GM12878 (cell line): ENCODE measurements around the gene TRAPPC4. TPM values are rescaled to one million over a fixed set of nuclear protein-coding genes. Genes with fewer than 3 reads are reported as not detected.

ENCODE experiments used
- ASH2L ChIP-seq: fragments of 300-600, 200-600 bp; sonication (generic); IDR thresholded peaks from 2 replicates; pipeline ENCODE4 v1.6.1; 2017; ENCODE audit warnings: low read depth, mild to moderate bottlenecking, borderline replicate concordance
- ATF2 ChIP-seq: IDR thresholded peaks from 2 replicates; pipeline ENCODE4 v1.6.1; 2012; ENCODE audit warnings: low read length, inconsistent platforms
- E2F4 ChIP-seq: IDR thresholded peaks from 2 replicates; pipeline ENCODE4 v1.6.1; 2012; ENCODE audit warnings: low read depth, low read length, improper control_type of control experiment
- ELK1 ChIP-seq: IDR thresholded peaks from 2 replicates; pipeline ENCODE4 v1.6.1; 2012; ENCODE audit warnings: low read depth, low read length, improper control_type of control experiment
- GABPA ChIP-seq: IDR thresholded peaks from 2 replicates; pipeline ENCODE4 v1.6.1; 2014; ENCODE audit warnings: antibody characterized with exemption, low read depth, mild to moderate bottlenecking, inconsistent platforms
- GATAD2B ChIP-seq: fragments of 450-650 bp; conservative IDR thresholded peaks from 2 replicates; pipeline ENCODE4 v1.6.1; 2017; ENCODE audit warnings: low read depth, mild to moderate bottlenecking, moderate library complexity
- NFYA ChIP-seq: IDR thresholded peaks from 2 replicates; pipeline ENCODE4 v1.6.1; 2011; ENCODE audit warnings: low read depth, mild to moderate bottlenecking, low read length, improper control_type of control experiment, borderline replicate concordance
- POU2F2 ChIP-seq: IDR thresholded peaks from 3 replicates; pipeline ENCODE4 v1.6.1; 2011; ENCODE audit warnings: low read depth, mild to moderate bottlenecking, low read length, borderline replicate concordance
- RCOR1 ChIP-seq: conservative IDR thresholded peaks from 2 replicates; pipeline ENCODE4 v1.6.1; 2012; ENCODE audit warnings: low read depth, low read length, improper control_type of control experiment
- SMARCA5 ChIP-seq: fragments of 450-650 bp; IDR thresholded peaks from 2 replicates; pipeline ENCODE4 v1.6.1; 2017; ENCODE audit warnings: mild to moderate bottlenecking
- SP1 ChIP-seq: IDR thresholded peaks from one replicate; pipeline ENCODE4 v1.6.1; 2011; ENCODE audit warnings: low read depth, low read length
- YBX1 ChIP-seq: fragments of 450-650 bp; IDR thresholded peaks from 2 replicates; pipeline ENCODE4 v1.6.1; 2016; ENCODE audit warnings: antibody characterized with exemption
- ZBTB11 ChIP-seq: fragments of 450-650 bp; formaldehyde crosslinking; IDR thresholded peaks from 2 replicates; pipeline ENCODE4 v1.5.0; 2022; ENCODE audit warnings: mild to moderate bottlenecking, missing genetic modification characterization
- ZBTB40 ChIP-seq: fragments of 450-650 bp; IDR thresholded peaks from 2 replicates; pipeline ENCODE4 v1.6.1; 2016; ENCODE audit warnings: mild to moderate bottlenecking, moderate library complexity, borderline replicate concordance
- ZNF622 ChIP-seq: fragments of 450-650 bp; IDR thresholded peaks from 2 replicates; pipeline ENCODE4 v1.6.1; 2017; ENCODE audit warnings: mild to moderate bottlenecking, inconsistent platforms
- polyA plus RNA-seq, 11 experiments: library from polyadenylated mRNA; depleted of rRNA in 4 of 11; unstranded in 6 of 11; stranded (reverse) in 5 of 11; fragments of >200 nt; fragmentation: Nextera tagmentation in 4 of 11; fragmentation: Illumina TruSeq in 1 of 11; extraction: Ambion mirVana in 4 of 11; extraction: Trizol in 1 of 11; gene quantifications; 1 replicate in 1 of 11; 2 replicates in 10 of 11; pipeline versions ENCODE4 v1.2.1 to v1.2.3, GENCODE V29; 2011 to 2016; ENCODE audit warnings: inconsistent platforms in 2 of 11, missing spikeins in 2 of 11, low read depth in 1 of 11
- total RNA-seq, 4 experiments: library from RNA; depleted of rRNA in 3 of 4; stranded (reverse); fragments of >200 nt in 3 of 4; fragmentation: Illumina TruSeq in 1 of 4; extraction: Trizol in 1 of 4; gene quantifications; 2 replicates each; pipeline versions ENCODE4 v1.2.1 to v1.2.3, GENCODE V29; 2013 to 2021

Gene TRAPPC4
- total and polyA plus RNA-seq, 10 of the 15 experiments (the other 5 are each of a cell fraction or from before 2014, with no cell fraction given): 61.6 to 231 (median 98.8) TPM

- TF ChIP-seq ZBTB11 (CRISPR knock-in tag) (peak; percentile 71), POU2F2 (peak; percentile 80; the same call in 2 of the 3 replicates), SP1 (peak; percentile 62), NFYA (no peak), ELK1 (peak; percentile 11; the same call in 1 of the 2 replicates), ASH2L (peak; percentile 75; the same call in 1 of the 2 replicates), ZNF622 (no peak), E2F4 (peak; percentile 6; the same call in 1 of the 2 replicates), ATF2 (no peak), GABPA (peak; percentile 99), RCOR1 (0 out of 2 replicates have a peak, but pooled peaks have one; percentile 23), GATAD2B (peak; percentile 28), SMARCA5 (peak; percentile 55; the same call in 1 of the 2 replicates), ZBTB40 (peak; percentile 98), YBX1 (no peak)
These were observed at the start of gene TRAPPC4, which contains the start of gene RPS25 (continued) for GRCh38 chr11:119018074-119018938.
